ENCODE results near the gene CTSD. TPM values are rescaled to one million over a fixed set of nuclear protein-coding genes. Genes with fewer than 3 reads are reported as not detected.

Gene CTSD
- total RNA-seq, 6 donors from 2014 or later: 993 to 3,355 (median 2,221) TPM

- DNase-seq (no peak), ATAC-seq (ENCODE audit: low FRiP score in 2 of 2) (no peak)
- no peaks in the 10 kb centered on the region for H3K9me3 ChIP-seq
- TF ChIP-seq CTCF (IDR thresholded peaks at IDR 0.05) (no peak), POLR2AphosphoS5 (IDR thresholded peaks at IDR 0.05) (no peak), POLR2A (IDR thresholded peaks at IDR 0.05) (no peak), EP300 (IDR thresholded peaks at IDR 0.05) (no peak)
- no peaks in the 10 kb centered on the region for H3K36me3 ChIP-seq
- no peak overlapping the region for H3K27ac ChIP-seq
- WGBS, 2 donors: 64 to 66% methylated on average over 11 of the region's 11 CpGs
- H3K4me3 ChIP-seq: no peak overlapping the region
- H3K27me3 ChIP-seq: peaks cover 0 to 2% (median under 1%) of the 10 kb centered on the region in 4 donors
- H3K4me1 ChIP-seq: no peaks in the 10 kb centered on the region
These were observed 36.5 kb downstream of the CTSD start for GRCh38 chr11:1727096-1727690.

GRCh38 chr11:1719781-1720180 lies 43.9 kb downstream of the CTSD start:
- WGBS, 2 donors: 75 to 76% methylated on average over 8 of the region's 8 CpGs
- no peak for ATAC-seq (ENCODE audit: low FRiP score in 2 of 2)
- no peak overlapping the region for H3K4me3 ChIP-seq
- no peaks in the 10 kb centered on the region for H3K36me3 ChIP-seq
- H3K27ac ChIP-seq: no peak overlapping the region
- H3K4me1 ChIP-seq: no peaks in the 10 kb centered on the region
- no peaks in the 10 kb centered on the region for H3K9me3 ChIP-seq
- no peak for DNase-seq
- H3K27me3 ChIP-seq: no peaks in the 10 kb centered on the region
- no peak for TF ChIP-seq POLR2AphosphoS5 (IDR thresholded peaks at IDR 0.05)
- no peak for TF ChIP-seq EP300 (IDR thresholded peaks at IDR 0.05)
- TF ChIP-seq CTCF (IDR thresholded peaks at IDR 0.05): no peak
- TF ChIP-seq POLR2A (IDR thresholded peaks at IDR 0.05): no peak

- Histone ChIP-seq H3K4me1 (no peaks in the 10 kb centered on the region), H3K27me3 (no peaks in the 10 kb centered on the region), H3K9me3 (no peaks in the 10 kb centered on the region), H3K27ac (no peak overlapping the region), H3K4me3 (no peak overlapping the region), H3K36me3 (no peaks in the 10 kb centered on the region)
- DNase-seq (no peak), ATAC-seq (ENCODE audit: low FRiP score in 2 of 2) (no peak)
- TF ChIP-seq POLR2A (IDR thresholded peaks at IDR 0.05) (no peak), EP300 (IDR thresholded peaks at IDR 0.05) (no peak), POLR2AphosphoS5 (IDR thresholded peaks at IDR 0.05) (no peak), CTCF (IDR thresholded peaks at IDR 0.05) (no peak)
- 91 to 98% methylated on average over 15 of the region's 15 CpGs for WGBS, 2 donors
These were observed 45.4 kb downstream of the CTSD start for GRCh38 chr11:1718326-1718725.

GRCh38 chr11:1717745-1718144 lies 46.0 kb downstream of the CTSD start:
- no peak overlapping the region for H3K4me3 ChIP-seq
- ATAC-seq (ENCODE audit: low FRiP score in 2 of 2): no peak
- no peak for DNase-seq
- no peaks in the 10 kb centered on the region for H3K27me3 ChIP-seq
- WGBS, 2 donors: 69 to 77% methylated on average over 8 of the region's 8 CpGs
- H3K4me1 ChIP-seq: no peaks in the 10 kb centered on the region
- H3K36me3 ChIP-seq: no peaks in the 10 kb centered on the region
- no peak overlapping the region for H3K27ac ChIP-seq
- H3K9me3 ChIP-seq: no peaks in the 10 kb centered on the region
- TF ChIP-seq POLR2AphosphoS5 (IDR thresholded peaks at IDR 0.05) (no peak), EP300 (IDR thresholded peaks at IDR 0.05) (no peak), CTCF (IDR thresholded peaks at IDR 0.05) (no peak), POLR2A (IDR thresholded peaks at IDR 0.05) (no peak)
